OCI-LY7 (cell line): ENCODE data around the gene KPTN. TPM values are rescaled to one million over a fixed set of nuclear protein-coding genes. Genes with fewer than 3 reads are reported as not detected.

ENCODE experiments used
- BruUV-seq: library from RNA; stranded (reverse); fragments of 400-500 nt; replicated peaks from 2 replicates; lab custom pipeline; 2021; lab: Mats Ljungman, UMichigan
- CTCF ChIA-PET: fragments of 300-600 bp; sonication (Branson Sonifier 250); formaldehyde crosslinking; loops from one replicate; lab custom pipeline; 2022; ENCODE audit warnings: antibody characterized with exemption; ENCODE audit not compliant: unreplicated experiment; lab: Charles Lee
- POLR2A ChIA-PET: fragments of 300-600 bp; sonication (Branson Sonifier 250); formaldehyde crosslinking; loops from one replicate; lab custom pipeline; 2022; ENCODE audit warnings: antibody characterized with exemption; lab: Charles Lee
- DNase-seq: peaks from one replicate; pipeline ENCODE4 v3.0.0-alpha.2; 2015; ENCODE audit warnings: low spot score
- H2AFZ ChIP-seq: fragments of 200-600 bp; sonication (generic), shearing (Covaris generic); 2 replicates; pipeline ENCODE4 v1.6.1; 2014; ENCODE audit warnings: mild to moderate bottlenecking, antibody characterized with exemption, low read length, moderate library complexity
- H3K27ac ChIP-seq: fragments of 200-600 bp; sonication (generic); 2 replicates; pipeline ENCODE4 v1.5.1; 2014; ENCODE audit warnings: mixed run types, low read depth, mild to moderate bottlenecking, moderate library complexity, low read length, inconsistent platforms; ENCODE audit not compliant: poor library complexity, severe bottlenecking
- H3K36me3 ChIP-seq: fragments of 200-600 bp; sonication (generic); 2 replicates; pipeline ENCODE4 v1.6.1; 2014; ENCODE audit warnings: mild to moderate bottlenecking, antibody characterized with exemption, low read length, moderate library complexity, mixed read lengths; ENCODE audit not compliant: insufficient read depth
- H3K4me1 ChIP-seq: fragments of 200-600 bp; sonication (generic); 2 replicates; pipeline ENCODE4 v1.5.1; 2014; ENCODE audit warnings: mild to moderate bottlenecking, low read length; ENCODE audit not compliant: insufficient read depth, poor library complexity, severe bottlenecking
- H3K4me2 ChIP-seq: fragments of 200-600 bp; sonication (generic); 2 replicates; pipeline ENCODE4 v1.6.1; 2014; ENCODE audit warnings: mild to moderate bottlenecking, low read length
- H3K4me3 ChIP-seq: fragments of 200-600 bp; sonication (generic); 2 replicates; pipeline ENCODE4 v1.5.1; 2014; ENCODE audit warnings: mild to moderate bottlenecking, low read depth, low read length; ENCODE audit not compliant: poor library complexity, severe bottlenecking
- H3K79me2 ChIP-seq: fragments of 200-600 bp; sonication (generic); 2 replicates; pipeline ENCODE4 v1.6.1; 2016; ENCODE audit warnings: low read depth, mild to moderate bottlenecking, low read length, moderate library complexity, mixed read lengths; ENCODE audit not compliant: insufficient read depth
- H3K9me2 ChIP-seq: fragments of 200-600 bp; sonication (generic); 2 replicates; pipeline ENCODE4 v1.6.1; 2016; ENCODE audit warnings: mild to moderate bottlenecking, low read length, mixed read lengths; ENCODE audit not compliant: insufficient read depth
- H3K9me3 ChIP-seq: fragments of 200-600 bp; sonication (generic); 2 replicates; pipeline ENCODE4 v1.6.1; 2014; ENCODE audit warnings: mild to moderate bottlenecking, mixed run types, low read length, mixed read lengths
- H4K20me1 ChIP-seq: fragments of 200-600 bp; sonication (generic); 2 replicates; pipeline ENCODE4 v1.6.1; 2014; ENCODE audit warnings: mild to moderate bottlenecking, antibody characterized with exemption, low read length, moderate library complexity, mixed read lengths; ENCODE audit not compliant: insufficient read depth
- CTCF ChIP-seq: fragments of 200-600 bp; sonication (generic); conservative IDR thresholded peaks from 2 replicates; pipeline ENCODE4 v1.5.1; 2014; ENCODE audit warnings: mild to moderate bottlenecking, antibody characterized with exemption, low read length, moderate library complexity, mixed read lengths
- EZH2phosphoT487 ChIP-seq: fragments of 200-600 bp; sonication (generic); IDR thresholded peaks from 2 replicates; pipeline ENCODE4 v1.6.1; 2018; ENCODE audit warnings: low read depth, borderline replicate concordance, mild to moderate bottlenecking, mixed run types, antibody characterized with exemption, low read length, moderate library complexity, mixed read lengths
- intact Hi-C: fragments of 100-400 bp; cut with micrococcal nuclease; formaldehyde crosslinking; loops from one replicate; pipeline ENCODE4 v1.10.0; 2022; ENCODE audit not compliant: unreplicated experiment
- total RNA-seq, 2 experiments: library from RNA; depleted of rRNA in 1 of 2; stranded (reverse); fragments of >200 nt in 1 of 2; shearing (Covaris generic) in 1 of 2; gene quantifications; 2 replicates each; pipeline ENCODE4 v1.2.3, GENCODE V29; 2014 to 2022

KPTN gene
- total RNA-seq, 2 experiments from 2014 or later = 13.6 to 14.0 TPM

- no peak overlapping the region for H3K27ac ChIP-seq
- H3K36me3 ChIP-seq = peaks cover 49% of the 10 kb centered on the region; the same call in 1 of the 2 replicates
- CTCF ChIA-PET = no interaction called here
- H2AFZ ChIP-seq = no peak overlapping the region
- POLR2A ChIA-PET = no interaction called here
- no peak for DNase-seq
- no peaks in the 10 kb centered on the region for H4K20me1 ChIP-seq
- H3K4me3 ChIP-seq = no peak overlapping the region
- BruUV-seq = no TSS peak
- TF ChIP-seq CTCF (no peak), EZH2phosphoT487 (no peak)
- no peaks in the 10 kb centered on the region for H3K9me2 ChIP-seq
- H3K4me2 ChIP-seq = no peak overlapping the region
- no peaks in the 10 kb centered on the region for H3K9me3 ChIP-seq
- intact Hi-C loops = no loop called here
- no peaks in the 10 kb centered on the region for H3K79me2 ChIP-seq
- no peaks in the 10 kb centered on the region for H3K4me1 ChIP-seq
Observed at GRCh38 chr19:47499863-47500830, 16.1 kb upstream of the KPTN start.

GRCh38 chr19:47499371-47499770, 15.4 kb upstream of the KPTN start:
- no peak for TF ChIP-seq EZH2phosphoT487
- TF ChIP-seq CTCF = no peak
- peaks cover 54% of the 10 kb centered on the region; the same call in 1 of the 2 replicates for H3K36me3 ChIP-seq
- no peaks in the 10 kb centered on the region; the same call in 1 of the 2 replicates for H4K20me1 ChIP-seq

DNA sequence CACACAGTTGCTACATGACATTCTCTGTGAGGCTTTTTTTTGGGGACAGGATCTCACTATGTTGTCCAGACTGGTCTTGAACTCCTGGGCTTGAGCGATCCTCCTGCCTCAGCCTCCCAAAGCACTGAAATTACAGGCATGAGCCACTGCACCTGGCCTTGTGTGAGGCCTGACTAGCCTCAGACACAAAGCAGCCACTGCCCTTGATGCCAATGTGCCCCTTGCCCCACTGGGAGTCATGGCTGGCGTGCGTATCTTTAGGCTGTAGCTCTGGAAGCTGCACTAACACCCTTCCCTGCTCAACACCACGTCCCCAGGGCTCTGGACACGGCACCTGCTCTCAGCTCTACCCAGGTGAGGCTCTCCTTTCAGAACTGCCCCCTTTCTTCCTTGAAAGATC, 14.5 kb upstream of the KPTN start:
- H3K4me2 ChIP-seq = no peak overlapping the region
- H2AFZ ChIP-seq = no peak overlapping the region
- H3K79me2 ChIP-seq = no peaks in the 10 kb centered on the region
- intact Hi-C loops = no loop called here
- DNase-seq = no peak
- H3K9me3 ChIP-seq = no peaks in the 10 kb centered on the region
- H3K4me3 ChIP-seq = no peak overlapping the region
- no peak overlapping the region for H3K27ac ChIP-seq
- no peaks in the 10 kb centered on the region for H3K4me1 ChIP-seq
- TF ChIP-seq CTCF (no peak), EZH2phosphoT487 (no peak)
- BruUV-seq = no TSS peak
- no peaks in the 10 kb centered on the region for H3K9me2 ChIP-seq
- POLR2A ChIA-PET = no interaction called here
- H4K20me1 ChIP-seq = no peaks in the 10 kb centered on the region; the same call in 1 of the 2 replicates
- H3K36me3 ChIP-seq = peaks cover 49% of the 10 kb centered on the region; the same call in 1 of the 2 replicates
- CTCF ChIA-PET = no interaction called here

More at GRCh38 chr19:47499371-47499770, 15.4 kb upstream of the KPTN start:
- Histone ChIP-seq H3K4me1 (no peaks in the 10 kb centered on the region), H3K27ac (no peak overlapping the region), H3K9me3 (no peaks in the 10 kb centered on the region), H3K79me2 (no peaks in the 10 kb centered on the region), H3K4me3 (no peak overlapping the region), H3K9me2 (no peaks in the 10 kb centered on the region), H2AFZ (no peak overlapping the region), H3K4me2 (no peak overlapping the region)
- no TSS peak for BruUV-seq
- no peak for DNase-seq
- intact Hi-C loops = no loop called here
- POLR2A ChIA-PET = no interaction called here
- CTCF ChIA-PET = no interaction called here
